Astrocyte (in vitro differentiated cells and primary cell): ENCODE results near the gene SYNDIG1L.

Source experiments
- EZH2 ChIP-seq: IDR thresholded peaks from 2 replicates; pipeline ENCODE4 v1.6.1; 2012; ENCODE audit warnings: mild to moderate bottlenecking, low read length, inconsistent platforms; ENCODE audit not compliant: insufficient read depth
- TF ChIP-seq, protein P1 (sequence below): IDR thresholded peaks from 2 replicates; pipeline ENCODE4 v1.5.1; 2011; ENCODE audit warnings: low read depth, mild to moderate bottlenecking, inconsistent platforms, low read length, moderate library complexity; ENCODE audit not compliant: insufficient read depth

DNA sequence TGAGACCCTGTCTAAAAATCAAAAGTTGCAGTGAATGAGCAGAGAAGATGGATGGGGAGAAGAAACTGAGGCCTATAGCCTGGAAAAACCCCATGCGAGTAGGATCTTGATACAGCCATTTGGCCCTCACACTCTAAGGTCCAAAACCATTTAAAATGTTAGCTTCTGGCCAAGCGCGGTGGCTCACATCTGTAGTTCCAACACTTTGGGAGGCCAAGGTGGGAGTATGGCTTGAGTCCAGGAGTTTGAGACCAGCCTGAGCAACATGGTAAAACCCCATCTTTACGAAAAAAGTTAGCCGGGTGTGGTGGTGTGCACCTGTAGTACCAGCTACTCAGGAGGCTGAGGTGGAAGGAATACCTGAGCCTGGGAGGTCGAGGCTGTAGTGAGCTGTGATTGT lies 58.0 kb downstream of the SYNDIG1L start:
- TF ChIP-seq, protein P1, sequence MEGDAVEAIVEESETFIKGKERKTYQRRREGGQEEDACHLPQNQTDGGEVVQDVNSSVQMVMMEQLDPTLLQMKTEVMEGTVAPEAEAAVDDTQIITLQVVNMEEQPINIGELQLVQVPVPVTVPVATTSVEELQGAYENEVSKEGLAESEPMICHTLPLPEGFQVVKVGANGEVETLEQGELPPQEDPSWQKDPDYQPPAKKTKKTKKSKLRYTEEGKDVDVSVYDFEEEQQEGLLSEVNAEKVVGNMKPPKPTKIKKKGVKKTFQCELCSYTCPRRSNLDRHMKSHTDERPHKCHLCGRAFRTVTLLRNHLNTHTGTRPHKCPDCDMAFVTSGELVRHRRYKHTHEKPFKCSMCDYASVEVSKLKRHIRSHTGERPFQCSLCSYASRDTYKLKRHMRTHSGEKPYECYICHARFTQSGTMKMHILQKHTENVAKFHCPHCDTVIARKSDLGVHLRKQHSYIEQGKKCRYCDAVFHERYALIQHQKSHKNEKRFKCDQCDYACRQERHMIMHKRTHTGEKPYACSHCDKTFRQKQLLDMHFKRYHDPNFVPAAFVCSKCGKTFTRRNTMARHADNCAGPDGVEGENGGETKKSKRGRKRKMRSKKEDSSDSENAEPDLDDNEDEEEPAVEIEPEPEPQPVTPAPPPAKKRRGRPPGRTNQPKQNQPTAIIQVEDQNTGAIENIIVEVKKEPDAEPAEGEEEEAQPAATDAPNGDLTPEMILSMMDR, result no peak
- TF ChIP-seq EZH2, result no peak
